Activated CD4-positive, CD25-positive, alpha-beta regulatory T cell treated with anti-CD3 and anti-CD28 coated beads, Interleukin-2, amount 50 U/mL, for 24 hours (primary cell): ENCODE data around the gene GNB1L.

Experiments
- ATAC-seq, 2 donors: fragments of 150-1000 bp; cut with Tn5 transposase; one replicate each; pipeline ENCODE4 v1.10.0; 2021; ENCODE audit warnings: mild to moderate bottlenecking in 1 of 2, moderate library complexity in 1 of 2

GNB1L gene

GRCh38 chr22:19875531-19876313 is 21.0 kb upstream of the GNB1L start:
- no peak for ATAC-seq

GRCh38 chr22:19875061-19875530 is 20.4 kb upstream of the GNB1L start:
- no peak for ATAC-seq

GRCh38 chr22:19874307-19875060 is 19.8 kb upstream of the GNB1L start:
- ATAC-seq, result peak; percentile 49 to 58

- no peak for ATAC-seq
Observed at GRCh38 chr22:19873960-19874306, 19.3 kb upstream of the GNB1L start.

- no peak for ATAC-seq
Observed at GRCh38 chr22:19873138-19873959, 18.7 kb upstream of the GNB1L start.

GRCh38 chr22:19872779-19873137 is 18.1 kb upstream of the GNB1L start:
- ATAC-seq, result no peak

DNA sequence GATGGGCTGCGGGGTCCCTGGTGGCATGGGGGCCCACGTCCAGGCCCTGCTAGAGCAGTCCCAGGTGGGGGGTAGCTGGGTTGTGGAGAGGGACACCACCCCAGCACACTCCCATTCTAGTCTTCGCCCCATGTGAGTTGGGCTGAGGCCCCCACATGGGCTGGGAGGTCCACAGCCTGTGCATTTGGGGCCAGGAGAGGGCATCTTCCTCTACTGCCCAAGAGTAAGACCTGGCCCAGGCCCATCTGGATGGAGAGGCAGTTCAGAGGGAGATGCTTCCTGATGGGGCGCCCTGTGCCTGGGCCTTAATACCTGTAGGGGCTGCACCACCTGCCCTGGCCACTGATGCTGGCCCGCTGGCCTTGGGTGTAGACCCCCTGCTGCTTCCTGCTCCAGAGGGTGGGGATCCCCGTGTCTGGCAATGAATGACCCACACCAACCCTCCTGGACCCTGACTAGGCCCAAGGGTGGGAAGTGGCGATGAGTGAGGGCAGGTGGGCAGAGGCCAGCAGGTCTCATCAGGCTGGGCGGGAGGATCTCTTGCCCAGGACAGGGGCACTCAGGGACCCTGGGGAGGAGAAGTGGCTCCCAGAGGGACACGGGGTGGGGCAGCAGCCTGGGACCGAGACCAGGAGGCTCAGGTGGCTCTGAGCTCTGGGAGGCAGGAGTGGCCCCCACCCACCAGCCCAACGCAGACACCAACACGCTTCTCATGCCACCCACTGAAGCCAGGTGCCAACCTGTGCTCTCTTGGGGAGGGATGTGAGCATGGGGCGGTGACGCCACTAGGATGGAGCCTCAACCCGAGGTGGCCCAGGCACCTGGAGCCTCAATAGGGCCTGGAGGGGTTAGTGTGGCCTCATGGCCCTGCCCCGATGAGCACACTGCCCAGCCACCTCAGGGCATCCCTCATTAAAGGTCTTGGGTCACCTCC is 17.4 kb upstream of the GNB1L start:
- no peak for ATAC-seq

- ATAC-seq, result no peak
Observed at GRCh38 chr22:19871023-19871844, 16.6 kb upstream of the GNB1L start.

- ATAC-seq, result no peak
Observed at GRCh38 chr22:19870153-19871022, 15.7 kb upstream of the GNB1L start.

- ATAC-seq, result no peak
Observed at GRCh38 chr22:19869497-19870152, 15.0 kb upstream of the GNB1L start.

GRCh38 chr22:19868773-19869471 is 14.2 kb upstream of the GNB1L start:
- no peak for ATAC-seq

GRCh38 chr22:19868333-19868732 is 13.7 kb upstream of the GNB1L start:
- ATAC-seq, result no peak

GRCh38 chr22:19867617-19868016 is 12.9 kb upstream of the GNB1L start:
- no peak for ATAC-seq

DNA sequence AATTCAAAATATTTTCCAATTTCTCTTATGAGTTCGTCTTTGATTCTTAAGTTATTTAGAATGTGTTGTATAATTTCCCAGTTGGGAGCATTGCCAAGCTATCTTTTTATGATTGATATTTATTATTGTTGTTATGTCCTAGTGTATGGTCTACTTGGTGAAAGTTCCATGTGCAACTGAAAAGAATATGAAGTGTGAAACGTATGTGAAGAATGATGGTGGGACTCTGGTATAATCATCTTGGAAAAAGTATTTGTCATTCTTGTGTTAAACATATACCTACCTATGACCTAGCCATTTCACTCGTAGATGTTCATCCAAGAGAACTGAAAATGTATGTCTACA is 12.0 kb upstream of the GNB1L start:
- no peak for ATAC-seq

GRCh38 chr22:19865141-19865829 is 10.6 kb upstream of the GNB1L start:
- no peak for ATAC-seq

GRCh38 chr22:19864538-19865106 is 9.9 kb upstream of the GNB1L start:
- no peak for ATAC-seq

DNA sequence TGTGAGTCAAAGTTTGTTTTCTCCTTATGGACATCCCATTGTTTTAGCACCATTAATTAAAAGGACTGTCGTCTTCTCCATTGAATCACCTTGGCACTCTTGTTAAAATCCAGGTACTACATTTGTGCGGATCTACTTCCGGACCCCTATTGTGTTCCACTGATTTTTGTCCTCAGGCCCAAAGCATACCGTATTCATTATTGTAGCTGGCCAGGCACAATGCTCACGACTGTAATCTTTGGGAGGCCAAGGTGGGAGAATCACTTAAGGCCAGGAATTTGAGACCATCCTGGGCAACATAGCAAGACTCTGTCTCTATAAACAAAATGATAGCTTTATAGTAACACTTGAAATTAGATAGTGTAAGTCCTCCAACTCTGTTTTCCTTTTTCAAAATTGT is 8.9 kb upstream of the GNB1L start:
- no peak for ATAC-seq

DNA sequence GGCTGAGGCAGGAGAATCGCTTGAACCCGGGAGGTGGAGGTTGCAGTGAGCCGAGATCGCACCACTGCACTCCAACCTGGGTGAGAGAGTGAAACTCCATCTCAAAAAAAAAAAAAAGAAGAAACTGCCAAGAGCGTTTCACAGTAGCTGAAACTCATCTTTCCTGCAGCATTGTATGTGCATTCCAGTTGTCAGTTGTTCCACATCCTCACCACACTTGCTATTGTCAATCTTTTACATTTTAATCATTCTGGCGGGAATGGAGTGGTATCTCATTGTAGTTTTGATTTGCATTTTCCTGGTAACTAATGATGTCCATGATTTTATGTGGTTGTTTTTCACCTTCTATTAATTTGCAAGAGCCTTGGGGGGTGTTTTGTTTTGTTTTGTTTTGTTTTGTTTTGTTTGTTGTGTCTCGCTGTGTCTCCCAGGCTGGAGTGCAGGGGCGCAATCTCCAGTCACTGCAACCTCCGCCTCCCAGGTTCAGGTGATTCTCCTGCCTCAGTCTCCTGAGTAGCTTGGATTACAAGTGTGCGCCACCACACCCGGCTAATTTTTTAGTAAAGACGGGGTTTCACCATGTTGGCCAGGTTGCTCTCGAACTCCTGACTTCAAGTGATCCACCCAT is 8.1 kb upstream of the GNB1L start:
- ATAC-seq, result no peak
